Stimulated activated CD4-positive, alpha-beta T cell treated with anti-CD3 and anti-CD28 coated beads, Interleukin-4, amount 100 ng/mL, for 24 hours (primary cell): ENCODE measurements around the gene BICC1.
"Not testable (repeated sequence)": the region's sequence is repeated elsewhere in the genome, so short reads cannot be mapped to it uniquely, and the experiment has no call there.

Source experiments
- DNase-seq: peaks from one replicate; pipeline ENCODE4 v3.0.0-alpha.2; 2020

The BICC1 gene

GRCh38 chr10:58570307-58570723 lies 57.6 kb downstream of the BICC1 start:
- DNase-seq: no peak

GRCh38 chr10:58570979-58571378 lies 58.3 kb downstream of the BICC1 start:
- no peak for DNase-seq

- no peak for DNase-seq
Measured at GRCh38 chr10:58573144-58573543, 60.5 kb downstream of the BICC1 start.

GRCh38 chr10:58574058-58574457 lies 61.4 kb downstream of the BICC1 start:
- DNase-seq: no peak

GRCh38 chr10:58575491-58575890 lies 62.8 kb downstream of the BICC1 start:
- DNase-seq: no peak

GRCh38 chr10:58576751-58577436 lies 64.2 kb downstream of the BICC1 start:
- no peak for DNase-seq

- DNase-seq: no peak
Measured at GRCh38 chr10:58577437-58577777, 64.7 kb downstream of the BICC1 start.

- no peak for DNase-seq
Measured at GRCh38 chr10:58578366-58578765, 65.7 kb downstream of the BICC1 start.

GRCh38 chr10:58579011-58579655 lies 66.5 kb downstream of the BICC1 start:
- DNase-seq: no peak

GRCh38 chr10:58582045-58582444 lies 69.4 kb downstream of the BICC1 start:
- no peak for DNase-seq

- DNase-seq: no peak
Measured at GRCh38 chr10:58585435-58585834, 72.8 kb downstream of the BICC1 start.

- DNase-seq: no peak
Measured at GRCh38 chr10:58586282-58587245, 73.9 kb downstream of the BICC1 start.

- DNase-seq: no peak
Measured at GRCh38 chr10:58587676-58588075, 75.0 kb downstream of the BICC1 start.

GRCh38 chr10:58588673-58589265 lies 76.1 kb downstream of the BICC1 start:
- no peak for DNase-seq

GRCh38 chr10:58590152-58590840 lies 77.6 kb downstream of the BICC1 start:
- DNase-seq: no peak

GRCh38 chr10:58590924-58591323 lies 78.3 kb downstream of the BICC1 start:
- DNase-seq: no peak

GRCh38 chr10:58593008-58593407 lies 80.3 kb downstream of the BICC1 start:
- DNase-seq: no peak

GRCh38 chr10:58597211-58597610 lies 84.5 kb downstream of the BICC1 start:
- not testable (repeated sequence) for DNase-seq

GRCh38 chr10:58599927-58600553 lies 87.4 kb downstream of the BICC1 start:
- no peak for DNase-seq

- DNase-seq: no peak
Measured at GRCh38 chr10:58608351-58608750, 95.7 kb downstream of the BICC1 start.

- no peak for DNase-seq
Measured at GRCh38 chr10:58608826-58609531, 96.3 kb downstream of the BICC1 start.
